Activated CD4-positive, alpha-beta memory T cell treated with anti-CD3 and anti-CD28 coated beads for 36 hours (primary cell): Measurements from ENCODE around the gene DNAH17. TPM values are rescaled to one million over a fixed set of nuclear protein-coding genes. Genes with fewer than 3 reads are reported as not detected.
A peak's percentile ranks its signal among the peaks of the same experiment; 100 is the strongest.

ENCODE experiments used
- CTCF ChIA-PET: fragments of 350-600 bp; sonication (Branson Sonifier 250); formaldehyde crosslinking; loops from one replicate; lab custom pipeline; 2021; ENCODE audit warnings: antibody characterized with exemption, inconsistent platforms; lab: Charles Lee
- POLR2A ChIA-PET: fragments of 350-600 bp; sonication (Branson Sonifier 250); formaldehyde crosslinking; loops from one replicate; lab custom pipeline; 2021; ENCODE audit warnings: antibody characterized with exemption; lab: Charles Lee
- DNase-seq: peaks from one replicate; pipeline ENCODE4 v3.0.0-alpha.2; 2020
- H3K27ac Mint-ChIP-seq: one replicate; pipeline ENCODE4 v1.8.0; 2021; ENCODE audit warnings: mixed read lengths
- H3K27me3 Mint-ChIP-seq: one replicate; pipeline ENCODE4 v1.8.0; 2021; ENCODE audit warnings: mixed read lengths
- H3K36me3 Mint-ChIP-seq: one replicate; pipeline ENCODE4 v1.8.0; 2021; ENCODE audit warnings: mixed read lengths
- H3K4me1 Mint-ChIP-seq: one replicate; pipeline ENCODE4 v1.8.0; 2021; ENCODE audit warnings: low read depth, mixed read lengths
- H3K4me3 Mint-ChIP-seq: one replicate; pipeline ENCODE4 v1.8.0; 2021; ENCODE audit warnings: mild to moderate bottlenecking, mixed read lengths
- H3K9me3 Mint-ChIP-seq: one replicate; pipeline ENCODE4 v1.8.0; 2021; ENCODE audit warnings: mixed read lengths
- intact Hi-C: fragments of 100-400 bp; cut with micrococcal nuclease; formaldehyde crosslinking; loops from one replicate; pipeline ENCODE4 v1.15.1; 2023
- total RNA-seq, 2 experiments: library from RNA; stranded (reverse); gene quantifications; one replicate each; pipeline ENCODE4 v1.2.3, GENCODE V29; 2021

Gene DNAH17
- total RNA-seq, 2 experiments from 2014 or later, result 0.21 to 0.29 TPM

GRCh38 chr17:78547035-78547434 lies 30.2 kb downstream of the DNAH17 start:
- no peaks in the 10 kb centered on the region for H3K4me1 Mint-ChIP-seq
- H3K36me3 Mint-ChIP-seq, result no peaks in the 10 kb centered on the region
- H3K9me3 Mint-ChIP-seq, result no peaks in the 10 kb centered on the region
- no peak overlapping the region for H3K4me3 Mint-ChIP-seq
- ChIA-PET POLR2A (no interaction called here), CTCF (no interaction called here)
- H3K27me3 Mint-ChIP-seq, result no peaks in the 10 kb centered on the region
- no peak for DNase-seq
- no peak overlapping the region for H3K27ac Mint-ChIP-seq
- intact Hi-C loops, result no loop called here

GRCh38 chr17:78546476-78546875 lies 30.7 kb downstream of the DNAH17 start:
- Mint-ChIP-seq H3K4me1 (no peaks in the 10 kb centered on the region), H3K36me3 (no peaks in the 10 kb centered on the region), H3K27ac (no peak overlapping the region), H3K9me3 (no peaks in the 10 kb centered on the region), H3K27me3 (no peaks in the 10 kb centered on the region), H3K4me3 (no peak overlapping the region)
- ChIA-PET CTCF (no interaction called here), POLR2A (no interaction called here)
- intact Hi-C loops, result no loop called here
- DNase-seq, result no peak

- ChIA-PET POLR2A (no interaction called here), CTCF (no interaction called here)
- no peaks in the 10 kb centered on the region for H3K27me3 Mint-ChIP-seq
- H3K9me3 Mint-ChIP-seq, result no peaks in the 10 kb centered on the region
- DNase-seq, result no peak
- intact Hi-C loops, result no loop called here
- no peaks in the 10 kb centered on the region for H3K4me1 Mint-ChIP-seq
- H3K27ac Mint-ChIP-seq, result no peak overlapping the region
- H3K36me3 Mint-ChIP-seq, result no peaks in the 10 kb centered on the region
- no peak overlapping the region for H3K4me3 Mint-ChIP-seq
Observed at GRCh38 chr17:78544881-78545755, 32.1 kb downstream of the DNAH17 start.

- Mint-ChIP-seq H3K27ac (no peak overlapping the region), H3K27me3 (no peaks in the 10 kb centered on the region), H3K36me3 (no peaks in the 10 kb centered on the region)
Observed at GRCh38 chr17:78541488-78542206, 35.5 kb downstream of the DNAH17 start.

GRCh38 chr17:78539781-78540180 lies 37.4 kb downstream of the DNAH17 start:
- CTCF ChIA-PET, result no interaction called here
- H3K27ac Mint-ChIP-seq, result no peak overlapping the region
- no peak for DNase-seq
- H3K36me3 Mint-ChIP-seq, result no peaks in the 10 kb centered on the region
- H3K4me3 Mint-ChIP-seq, result no peak overlapping the region
- H3K27me3 Mint-ChIP-seq, result no peaks in the 10 kb centered on the region
- H3K4me1 Mint-ChIP-seq, result peaks cover 26% of the 10 kb centered on the region
- POLR2A ChIA-PET, result no interaction called here
- H3K9me3 Mint-ChIP-seq, result no peaks in the 10 kb centered on the region
- intact Hi-C loops, result no loop called here

More at GRCh38 chr17:78541488-78542206, 35.5 kb downstream of the DNAH17 start:
- Mint-ChIP-seq H3K4me1 (peaks cover 10% of the 10 kb centered on the region), H3K4me3 (no peak overlapping the region), H3K9me3 (no peaks in the 10 kb centered on the region)
- POLR2A ChIA-PET, result no interaction called here
- intact Hi-C loops, result no loop called here
- CTCF ChIA-PET, result no interaction called here
- DNase-seq, result no peak

GRCh38 chr17:78538033-78538776 lies 39.0 kb downstream of the DNAH17 start:
- peaks cover 31% of the 10 kb centered on the region for H3K4me1 Mint-ChIP-seq
- no peak overlapping the region for H3K27ac Mint-ChIP-seq
- intact Hi-C loops, result no loop called here
- H3K27me3 Mint-ChIP-seq, result no peaks in the 10 kb centered on the region
- no peaks in the 10 kb centered on the region for H3K36me3 Mint-ChIP-seq
- ChIA-PET POLR2A (no interaction called here), CTCF (interaction anchor here (1.3 kb wide), 1 partner anchor 92 kb away, joined by 3 read pairs; no protein-coding TSS in a partner anchor)
- H3K4me3 Mint-ChIP-seq, result no peak overlapping the region
- H3K9me3 Mint-ChIP-seq, result no peaks in the 10 kb centered on the region
- DNase-seq, result peak; percentile 60

- H3K4me3 Mint-ChIP-seq, result no peak overlapping the region
- intact Hi-C loops, result no loop called here
- CTCF ChIA-PET, result no interaction called here
- POLR2A ChIA-PET, result no interaction called here
- no peaks in the 10 kb centered on the region for H3K27me3 Mint-ChIP-seq
- H3K36me3 Mint-ChIP-seq, result no peaks in the 10 kb centered on the region
- H3K4me1 Mint-ChIP-seq, result peaks cover 36% of the 10 kb centered on the region
- no peaks in the 10 kb centered on the region for H3K9me3 Mint-ChIP-seq
- no peak overlapping the region for H3K27ac Mint-ChIP-seq
- no peak for DNase-seq
Observed at GRCh38 chr17:78537217-78537860, 39.9 kb downstream of the DNAH17 start.

GRCh38 chr17:78535273-78536197 lies 41.7 kb downstream of the DNAH17 start:
- no peak overlapping the region for H3K4me3 Mint-ChIP-seq
- ChIA-PET POLR2A (interaction anchor here (1.3 kb wide), 1 partner anchor 14 kb away, joined by 3 read pairs; no protein-coding TSS in a partner anchor), CTCF (interaction anchor here (0.6 kb wide), 1 partner anchor 112 kb away, joined by 3 read pairs; no protein-coding TSS in a partner anchor)
- H3K4me1 Mint-ChIP-seq, result peaks cover 36% of the 10 kb centered on the region
- no peaks in the 10 kb centered on the region for H3K36me3 Mint-ChIP-seq
- H3K9me3 Mint-ChIP-seq, result no peaks in the 10 kb centered on the region
- DNase-seq, result peak; percentile 43
- intact Hi-C loops, result no loop called here
- no peaks in the 10 kb centered on the region for H3K27me3 Mint-ChIP-seq
- peak overlapping the region; percentile 4 for H3K27ac Mint-ChIP-seq

GRCh38 chr17:78534492-78535272 lies 42.5 kb downstream of the DNAH17 start:
- CTCF ChIA-PET, result interaction anchor here (0.6 kb wide), 1 partner anchor 112 kb away, joined by 3 read pairs; no protein-coding TSS in a partner anchor
- POLR2A ChIA-PET, result interaction anchor here (1.3 kb wide), 1 partner anchor 14 kb away, joined by 3 read pairs; no protein-coding TSS in a partner anchor
- DNase-seq, result no peak
- Mint-ChIP-seq H3K9me3 (no peaks in the 10 kb centered on the region), H3K36me3 (no peaks in the 10 kb centered on the region), H3K4me3 (no peak overlapping the region), H3K4me1 (peaks cover 34% of the 10 kb centered on the region), H3K27me3 (no peaks in the 10 kb centered on the region), H3K27ac (peak overlapping the region; percentile 2)
- intact Hi-C loops, result no loop called here

GRCh38 chr17:78532922-78533640 lies 44.1 kb downstream of the DNAH17 start:
- DNase-seq, result peak; percentile 48
- H3K9me3 Mint-ChIP-seq, result no peaks in the 10 kb centered on the region
- no peak overlapping the region for H3K27ac Mint-ChIP-seq
- no peaks in the 10 kb centered on the region for H3K27me3 Mint-ChIP-seq
- H3K4me1 Mint-ChIP-seq, result peaks cover 29% of the 10 kb centered on the region
- CTCF ChIA-PET, result no interaction called here
- intact Hi-C loops, result no loop called here
- POLR2A ChIA-PET, result no interaction called here
- no peak overlapping the region for H3K4me3 Mint-ChIP-seq
- no peaks in the 10 kb centered on the region for H3K36me3 Mint-ChIP-seq
